Measurements from ENCODE around the gene PLXNA4.

DNA sequence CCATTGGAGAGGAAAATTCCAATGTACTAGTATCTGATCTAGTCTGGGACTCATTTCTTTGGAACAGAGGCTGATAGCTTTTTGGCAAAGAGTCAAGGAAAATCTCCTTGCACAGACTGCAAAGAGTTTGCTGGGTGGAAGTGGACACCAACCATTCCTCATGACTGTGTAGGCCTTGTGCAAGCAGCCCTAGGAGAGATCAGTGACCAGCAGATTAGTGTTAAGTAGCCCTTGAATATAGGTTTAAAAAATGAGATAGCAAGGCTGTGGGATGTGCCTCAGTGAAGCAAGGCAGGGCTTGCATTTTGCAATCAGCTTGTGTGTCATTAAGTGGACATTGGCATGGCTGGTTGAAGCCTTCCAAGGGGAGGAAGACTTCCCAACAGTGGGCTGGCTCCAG lies 341.6 kb downstream of the PLXNA4 start:
- TF ChIP-seq POLR2A (IDR thresholded peaks at IDR 0.05; ENCODE audit: low read length) (no peak), GATA1 (IDR thresholded peaks at IDR 0.05; ENCODE audit: low read depth, low read length) (no peak)

Measured in erythroblast (primary cell).